Naive thymus-derived CD8-positive, alpha-beta T cell (primary cell): ENCODE measurements around the gene RPE. TPM values are rescaled to one million over a fixed set of nuclear protein-coding genes. Genes with fewer than 3 reads are reported as not detected.
A peak's percentile ranks its signal among the peaks of the same experiment; 100 is the strongest.

ENCODE experiments used
- ATAC-seq, 2 donors: fragments of 150-1000 bp; cut with Tn5 transposase in 1 of 2; sonication (Bioruptor Pico), chemical (Tn5 transposase) in 1 of 2; 1 replicate in 1 of 2; 2 replicates in 1 of 2; pipeline ENCODE4 v1.10.0; 2021; ENCODE audit warnings: mild to moderate bottlenecking in 2 of 2, moderate library complexity in 2 of 2
- POLR2A ChIA-PET: fragments of 350-600 bp; sonication (Branson Sonifier 250); formaldehyde crosslinking; loops from one replicate; lab custom pipeline; 2021; ENCODE audit warnings: antibody characterized with exemption; lab: Charles Lee
- DNase-seq, 10 donors: peaks; one replicate each; pipeline versions ENCODE4 v3.0.0 to v3.0.0-alpha.2; 2020 to 2022
- H3K27ac Mint-ChIP-seq, 10 donors: one replicate each; pipeline ENCODE4 v1.8.0; 2020 to 2022; ENCODE audit warnings: mild to moderate bottlenecking in 10 of 10, mixed read lengths in 10 of 10, moderate library complexity in 4 of 10, inconsistent platforms in 1 of 10
- H3K27me3 Mint-ChIP-seq, 5 donors: one replicate each; pipeline ENCODE4 v1.8.0; 2021 to 2022; ENCODE audit warnings: mixed read lengths in 5 of 5
- H3K36me3 Mint-ChIP-seq, 3 donors: one replicate each; pipeline ENCODE4 v1.8.0; 2020 to 2022; ENCODE audit warnings: mixed read lengths in 3 of 3, mild to moderate bottlenecking in 2 of 3, inconsistent platforms in 1 of 3
- H3K4me1 Mint-ChIP-seq, 4 donors: one replicate each; pipeline ENCODE4 v1.8.0; 2021 to 2022; ENCODE audit warnings: mixed read lengths in 4 of 4
- H3K4me3 Mint-ChIP-seq, 10 donors: one replicate each; pipeline ENCODE4 v1.8.0; 2020 to 2022; ENCODE audit warnings: mild to moderate bottlenecking in 10 of 10, mixed read lengths in 10 of 10, moderate library complexity in 6 of 10, inconsistent platforms in 1 of 10
- H3K9me3 Mint-ChIP-seq, 9 donors: one replicate each; pipeline ENCODE4 v1.8.0; 2020 to 2022; ENCODE audit warnings: mixed read lengths in 9 of 9, mild to moderate bottlenecking in 3 of 9, inconsistent platforms in 1 of 9, moderate library complexity in 1 of 9
- polyA plus RNA-seq, 3 donors: library from polyadenylated mRNA; unstranded; fragments of 300-500 nt; fragmentation: Illumina TruSeq; gene quantifications; one replicate each; pipeline ENCODE4 v1.2.3, GENCODE V29; 2021
- total RNA-seq, 8 experiments: library from RNA in 2 of 8; stranded (reverse) in 2 of 8; gene quantifications; one replicate each; pipeline ENCODE4 v1.2.3 and lab custom pipeline; 2021 to 2026

Gene RPE
- 10 to 100 TPM; 34.6 to 36.5 TPM for total RNA-seq
- 10 to 100 TPM; 17.4 to 20.9 (median 17.7) TPM for polyA plus RNA-seq
- total RNA-seq (lab: John Stamatoyannopoulos, UW): 19.3 to 38.2 (median 33.2) reads per million in 6 experiments

DNA sequence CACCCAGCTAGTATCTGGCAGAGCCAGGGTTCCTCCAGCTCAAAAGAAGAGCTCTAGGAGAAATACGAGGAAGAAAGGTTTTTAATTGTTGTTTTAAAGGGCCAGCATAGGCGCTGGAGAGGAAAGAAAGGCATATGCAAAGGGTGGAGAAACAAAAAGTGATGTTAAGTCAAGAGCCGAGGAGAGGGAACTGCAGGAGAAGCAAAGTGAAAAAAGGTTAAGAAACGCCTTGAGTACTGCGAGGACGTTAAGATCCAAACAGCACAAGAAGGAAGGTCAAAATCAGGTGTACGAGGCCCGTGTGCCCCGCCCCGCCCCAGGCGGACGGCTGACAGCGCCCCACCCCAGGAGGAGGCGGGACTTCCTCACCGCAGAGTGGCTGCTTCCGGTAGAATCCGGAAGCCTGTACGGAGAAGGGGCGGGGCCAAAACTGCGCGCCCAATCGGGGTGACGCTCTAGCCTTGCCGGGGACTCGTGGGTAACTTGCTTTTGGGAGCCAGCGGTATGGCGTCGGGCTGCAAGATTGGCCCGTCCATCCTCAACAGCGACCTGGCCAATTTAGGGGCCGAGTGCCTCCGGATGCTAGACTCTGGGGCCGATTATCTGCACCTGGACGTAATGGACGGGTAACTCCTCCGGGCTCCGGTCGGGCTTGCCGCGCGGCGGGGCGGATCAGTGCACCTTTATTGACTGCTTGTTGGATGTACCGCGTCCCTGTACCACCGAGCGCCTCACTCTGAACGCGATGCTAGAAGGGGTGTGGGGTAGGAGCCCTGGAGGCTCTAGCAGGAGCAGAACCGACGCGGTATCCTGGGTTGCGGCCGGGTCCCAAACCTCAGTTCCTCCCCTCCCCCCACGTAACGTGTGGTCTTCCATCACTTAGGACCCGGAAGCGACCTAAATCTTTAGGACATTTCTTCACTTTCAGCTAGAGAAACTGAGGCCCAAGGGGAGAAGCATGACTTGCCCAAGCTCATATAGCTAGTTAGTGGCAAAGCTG is at the start of gene RPE:
Gene RPE (plus strand): TSS at position 481 of the 1,000 bp plus-strand sequence. CDS start 24 bp downstream, at position 505.
- Mint-ChIP-seq H3K4me3 (peak within 1 kb of the TSS; percentile 90 to 98 (median 93)), H3K9me3 (peaks cover 0 to 3% (median 0%) of the 10 kb centered on the region in 9 donors), H3K4me1 (peaks cover 31 to 71% (median 69%) of the 10 kb centered on the region in 4 donors), H3K27me3 (no peaks in the 10 kb centered on the region), H3K27ac (peak within 1 kb of the TSS; percentile 86 to 98 (median 94)), H3K36me3 (peaks cover 0 to 28% (median 3%) of the 10 kb centered on the region in 3 donors)
- DNase-seq (peak; percentile 93 to 97 (median 96)), ATAC-seq (peak; percentile 94 to 99)
- POLR2A ChIA-PET: interaction anchor here (0.6 to 2.1 kb wide), 2 partner anchors 164 to 168 kb away, joined by 3 to 11 read pairs; partner anchors contain the start of gene KANSL1L

DNA sequence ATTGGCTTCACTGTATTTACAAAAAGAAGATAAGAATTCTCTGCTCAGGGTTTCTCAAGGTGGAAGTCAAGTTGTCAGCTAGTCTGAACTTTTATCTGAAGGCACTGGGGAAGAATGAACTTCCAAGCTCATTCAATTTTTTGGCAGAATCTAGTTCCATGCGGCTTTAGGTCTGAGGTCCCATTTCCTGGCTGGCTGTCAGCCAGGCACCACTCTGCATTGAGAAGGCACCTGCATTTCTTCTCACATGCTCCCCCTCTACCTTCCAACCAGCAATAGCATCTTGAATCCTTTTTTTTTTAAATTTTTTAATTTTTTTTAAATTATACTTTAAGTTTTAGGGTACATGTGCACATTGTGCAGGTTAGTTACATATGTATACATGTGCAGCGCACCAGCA is 46.2 kb upstream of the RPE start:
- Mint-ChIP-seq H3K9me3 (peaks cover 0 to 9% (median 0%) of the 10 kb centered on the region in 9 donors), H3K4me1 (peaks cover 0 to 2% (median 0%) of the 10 kb centered on the region in 4 donors), H3K36me3 (peaks cover 0 to 7% (median 3%) of the 10 kb centered on the region in 3 donors), H3K4me3 (no peak overlapping the region), H3K27me3 (peaks cover 5 to 15% (median 12%) of the 10 kb centered on the region in 5 donors), H3K27ac (no peak overlapping the region)
- ATAC-seq (no peak), DNase-seq (no peak)
- POLR2A ChIA-PET: interaction anchor here (0.6 kb wide), 1 partner anchor 33 kb away, joined by 3 read pairs; no protein-coding TSS in a partner anchor

- no peak overlapping the region for H3K4me3 Mint-ChIP-seq
- POLR2A ChIA-PET: no interaction called here
- no peaks in the 10 kb centered on the region for H3K36me3 Mint-ChIP-seq
- peaks cover 0 to 2% (median 0%) of the 10 kb centered on the region in 4 donors for H3K4me1 Mint-ChIP-seq
- no peak overlapping the region for H3K27ac Mint-ChIP-seq
- ATAC-seq: no peak
- H3K27me3 Mint-ChIP-seq: peaks cover 0 to 3% (median 1%) of the 10 kb centered on the region in 5 donors
- H3K9me3 Mint-ChIP-seq: no peaks in the 10 kb centered on the region
- no peak for DNase-seq
Observed at GRCh38 chr2:209958016-209958415, 44.4 kb upstream of the RPE start.

- Mint-ChIP-seq H3K27me3 (peaks cover 0 to 3% (median 0%) of the 10 kb centered on the region in 5 donors), H3K9me3 (no peaks in the 10 kb centered on the region), H3K27ac (no peak overlapping the region), H3K4me3 (no peak overlapping the region), H3K4me1 (peaks cover 0 to 2% (median 0%) of the 10 kb centered on the region in 4 donors), H3K36me3 (no peaks in the 10 kb centered on the region)
- DNase-seq: no peak
- no peak for ATAC-seq
- POLR2A ChIA-PET: no interaction called here
Observed at GRCh38 chr2:209960045-209960444, 42.4 kb upstream of the RPE start.

GRCh38 chr2:209960676-209961630 is 41.5 kb upstream of the RPE start:
- peak in 6 of 10 donors; percentile 4 to 35 (median 12) for DNase-seq
- no peak overlapping the region for H3K4me3 Mint-ChIP-seq
- H3K9me3 Mint-ChIP-seq: no peaks in the 10 kb centered on the region
- ATAC-seq: peak; percentile 35 to 42
- no peaks in the 10 kb centered on the region for H3K36me3 Mint-ChIP-seq
- peaks cover 0 to 4% (median 1%) of the 10 kb centered on the region in 5 donors for H3K27me3 Mint-ChIP-seq
- H3K27ac Mint-ChIP-seq: no peak overlapping the region
- H3K4me1 Mint-ChIP-seq: peaks cover 0 to 2% (median 0%) of the 10 kb centered on the region in 4 donors
- POLR2A ChIA-PET: no interaction called here

DNA sequence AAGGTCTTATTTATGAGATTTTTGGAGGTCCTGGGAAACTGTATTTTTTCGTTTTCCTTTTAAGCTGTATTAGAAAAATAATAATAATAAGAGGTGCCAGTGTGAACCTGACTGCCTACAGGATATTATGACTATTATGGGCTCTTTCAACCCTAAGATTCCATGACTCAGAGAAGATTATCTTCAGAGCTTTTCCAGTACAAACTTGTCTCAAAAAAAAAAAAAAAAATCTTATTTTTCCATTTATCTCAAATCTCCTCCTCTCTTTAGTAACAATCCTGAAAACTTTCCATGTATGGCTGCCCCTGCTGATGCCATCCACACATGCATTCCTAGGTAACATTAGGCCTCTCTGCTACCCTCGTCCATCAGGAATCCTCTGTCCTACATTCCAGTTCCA is 36.7 kb upstream of the RPE start:
- Mint-ChIP-seq H3K36me3 (no peaks in the 10 kb centered on the region), H3K4me1 (peaks cover 0 to 2% (median 0%) of the 10 kb centered on the region in 4 donors), H3K9me3 (no peaks in the 10 kb centered on the region), H3K27me3 (peaks cover 0 to 9% (median 4%) of the 10 kb centered on the region in 5 donors), H3K4me3 (no peak overlapping the region), H3K27ac (no peak overlapping the region)
- POLR2A ChIA-PET: no interaction called here
- ATAC-seq (no peak), DNase-seq (no peak)

DNA sequence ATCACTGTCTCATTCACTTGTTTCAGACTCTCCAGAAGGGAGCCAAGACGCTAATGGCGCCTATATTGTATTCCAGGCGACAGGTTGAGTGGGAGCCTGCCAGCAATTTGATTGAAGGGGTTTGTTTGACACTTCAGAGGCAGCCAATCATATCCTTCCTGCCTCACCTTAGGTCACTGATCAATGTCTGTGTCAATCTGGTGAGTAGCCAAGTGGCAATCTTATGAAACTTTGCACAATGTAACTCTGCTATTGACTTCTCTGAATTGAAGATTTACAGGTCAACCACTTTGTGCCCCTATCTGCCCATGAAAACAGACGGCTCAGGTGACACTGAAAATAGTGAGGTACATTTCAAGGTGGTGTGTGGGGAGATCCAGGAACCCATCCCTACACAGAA is 32.7 kb upstream of the RPE start:
- ATAC-seq: no peak

DNA sequence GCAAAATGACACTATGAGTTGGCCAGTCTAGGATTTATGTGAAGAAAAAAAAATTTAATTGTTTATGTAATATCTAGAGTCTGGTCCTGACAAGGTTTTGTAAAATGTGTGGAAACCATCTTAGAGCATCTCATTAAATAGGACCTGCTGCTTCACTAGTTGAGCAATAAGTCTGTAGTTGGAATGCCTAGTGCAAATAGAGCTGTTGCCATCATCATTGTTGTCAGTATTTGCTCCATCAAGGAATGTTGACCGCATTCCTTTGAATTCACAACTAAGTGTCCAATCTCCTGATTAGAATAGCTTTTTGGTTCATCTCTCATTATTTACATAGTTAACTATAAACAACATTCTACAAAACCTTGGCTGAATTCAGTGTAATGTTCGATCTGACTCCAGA is 32.2 kb upstream of the RPE start:
- Mint-ChIP-seq H3K9me3 (no peaks in the 10 kb centered on the region), H3K4me3 (no peak overlapping the region), H3K4me1 (no peaks in the 10 kb centered on the region), H3K27me3 (peaks cover 6 to 17% (median 10%) of the 10 kb centered on the region in 5 donors), H3K27ac (no peak overlapping the region), H3K36me3 (no peaks in the 10 kb centered on the region)
- no peak for ATAC-seq
- DNase-seq: no peak
- POLR2A ChIA-PET: no interaction called here

More for the DNA sequence above, 32.7 kb upstream of the RPE start:
- no peaks in the 10 kb centered on the region for H3K36me3 Mint-ChIP-seq
- no peak overlapping the region for H3K4me3 Mint-ChIP-seq
- H3K27ac Mint-ChIP-seq: no peak overlapping the region
- POLR2A ChIA-PET: no interaction called here
- peaks cover 6 to 17% (median 10%) of the 10 kb centered on the region in 5 donors for H3K27me3 Mint-ChIP-seq
- no peak for DNase-seq
- no peaks in the 10 kb centered on the region for H3K4me1 Mint-ChIP-seq
- no peaks in the 10 kb centered on the region for H3K9me3 Mint-ChIP-seq

- POLR2A ChIA-PET: no interaction called here
- no peak for DNase-seq
- peaks cover 6 to 17% (median 10%) of the 10 kb centered on the region in 5 donors for H3K27me3 Mint-ChIP-seq
- no peaks in the 10 kb centered on the region for H3K4me1 Mint-ChIP-seq
- H3K9me3 Mint-ChIP-seq: no peaks in the 10 kb centered on the region
- ATAC-seq: no peak
- no peaks in the 10 kb centered on the region for H3K36me3 Mint-ChIP-seq
- peak overlapping the region in 1 of 10 donors; percentile 31 for H3K27ac Mint-ChIP-seq
- no peak overlapping the region for H3K4me3 Mint-ChIP-seq
Observed at GRCh38 chr2:209970711-209971110, 31.7 kb upstream of the RPE start.

- Mint-ChIP-seq H3K4me1 (no peaks in the 10 kb centered on the region), H3K27ac (no peak overlapping the region), H3K27me3 (peaks cover 4 to 16% (median 7%) of the 10 kb centered on the region in 5 donors), H3K36me3 (no peaks in the 10 kb centered on the region), H3K9me3 (no peaks in the 10 kb centered on the region), H3K4me3 (no peak overlapping the region)
- DNase-seq: no peak
- ATAC-seq: no peak
- POLR2A ChIA-PET: no interaction called here
Observed at GRCh38 chr2:209973328-209973727, 29.1 kb upstream of the RPE start.

DNA sequence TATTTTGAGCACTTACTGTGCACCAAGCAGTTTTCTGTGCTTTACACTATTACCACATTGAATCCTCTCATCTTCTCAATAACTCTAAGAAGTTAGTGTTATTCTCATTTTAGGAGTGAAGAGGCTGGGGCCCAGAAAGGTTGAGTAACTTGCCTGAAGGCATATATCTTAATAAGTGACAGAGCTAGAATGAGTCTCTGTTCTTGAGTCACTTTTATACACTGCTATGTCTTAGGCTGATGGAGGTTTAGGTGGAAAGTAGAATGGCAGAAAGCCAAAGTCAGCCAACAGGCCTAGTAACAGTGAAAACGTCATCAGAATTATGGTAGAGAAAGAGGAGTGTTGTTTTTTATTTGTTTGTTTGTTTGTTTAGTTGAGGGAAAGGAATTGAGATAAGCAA is 27.9 kb upstream of the RPE start:
- H3K9me3 Mint-ChIP-seq: no peaks in the 10 kb centered on the region
- no peak overlapping the region for H3K4me3 Mint-ChIP-seq
- no peaks in the 10 kb centered on the region for H3K36me3 Mint-ChIP-seq
- H3K27ac Mint-ChIP-seq: no peak overlapping the region
- no peaks in the 10 kb centered on the region for H3K4me1 Mint-ChIP-seq
- peaks cover 4 to 15% (median 6%) of the 10 kb centered on the region in 5 donors for H3K27me3 Mint-ChIP-seq
- DNase-seq (no peak), ATAC-seq (no peak)
- POLR2A ChIA-PET: no interaction called here
